Measurements from ENCODE around the gene ERICH6. TPM values are rescaled to one million over a fixed set of nuclear protein-coding genes. Genes with fewer than 3 reads are reported as not detected.

The ERICH6 gene
- total and polyA plus RNA-seq, 5 donors: 0.35 to 0.37 TPM; not detected in 3

DNA sequence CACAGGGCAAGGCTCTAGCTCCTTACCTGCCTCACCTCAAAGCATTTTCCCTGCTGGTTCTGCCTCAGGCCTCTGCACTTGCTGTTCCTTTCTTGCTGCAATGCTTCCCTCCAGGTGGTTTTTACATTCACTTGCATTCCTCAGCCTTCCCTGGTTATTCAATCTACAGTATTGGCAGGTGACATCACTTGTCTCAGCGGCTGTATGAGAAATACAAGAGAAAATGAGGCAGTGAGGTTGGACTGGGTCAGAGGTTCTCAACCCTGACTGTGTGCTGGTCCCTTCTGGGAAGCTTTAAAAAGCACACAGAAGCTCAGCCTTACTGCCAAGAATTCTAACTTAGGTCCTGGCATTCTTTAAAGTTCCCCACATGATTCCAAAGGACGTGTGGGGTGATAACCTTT is 32.6 kb upstream of the ERICH6 start:
- Histone ChIP-seq H3K9me3 (ENCODE audit: control insufficient read depth, low read length) (no peaks in the 10 kb centered on the region), H3K27me3 (ENCODE audit: control insufficient read depth, insufficient read depth) (no peaks in the 10 kb centered on the region), H3K27ac (ENCODE audit: low read length) (no peak overlapping the region), H3K4me1 (ENCODE audit: control insufficient read depth, insufficient read depth, low read length) (peaks cover 10% of the 10 kb centered on the region), H3K4me3 (ENCODE audit: low read length) (no peak overlapping the region)
- WGBS: 30% methylated on average over 2 of the region's 2 CpGs
- no peak for DNase-seq
- intact Hi-C loops (cut with DNase I): no loop called here
- ATAC-seq: no peak

DNA sequence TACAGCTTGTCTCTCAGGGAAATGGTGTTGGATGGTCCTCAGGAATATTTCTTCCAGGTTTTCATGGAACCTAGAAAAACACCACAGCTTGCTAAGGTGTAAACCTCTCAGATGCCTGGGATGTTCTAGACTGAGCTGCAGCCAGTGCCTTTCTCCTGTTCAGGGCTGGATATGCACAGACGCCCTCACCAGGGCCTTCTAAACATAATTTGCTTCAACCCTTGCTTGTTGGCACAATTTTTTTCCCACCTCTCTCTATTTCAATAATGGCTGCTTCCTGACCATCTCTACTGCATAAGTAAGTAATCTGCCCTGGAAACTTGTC is 31.0 kb upstream of the ERICH6 start:
- WGBS: 76% methylated on average over 1 of the region's 1 CpG
- DNase-seq: no peak
- H3K4me1 ChIP-seq (ENCODE audit: control insufficient read depth, insufficient read depth, low read length): peaks cover 10% of the 10 kb centered on the region

DNA sequence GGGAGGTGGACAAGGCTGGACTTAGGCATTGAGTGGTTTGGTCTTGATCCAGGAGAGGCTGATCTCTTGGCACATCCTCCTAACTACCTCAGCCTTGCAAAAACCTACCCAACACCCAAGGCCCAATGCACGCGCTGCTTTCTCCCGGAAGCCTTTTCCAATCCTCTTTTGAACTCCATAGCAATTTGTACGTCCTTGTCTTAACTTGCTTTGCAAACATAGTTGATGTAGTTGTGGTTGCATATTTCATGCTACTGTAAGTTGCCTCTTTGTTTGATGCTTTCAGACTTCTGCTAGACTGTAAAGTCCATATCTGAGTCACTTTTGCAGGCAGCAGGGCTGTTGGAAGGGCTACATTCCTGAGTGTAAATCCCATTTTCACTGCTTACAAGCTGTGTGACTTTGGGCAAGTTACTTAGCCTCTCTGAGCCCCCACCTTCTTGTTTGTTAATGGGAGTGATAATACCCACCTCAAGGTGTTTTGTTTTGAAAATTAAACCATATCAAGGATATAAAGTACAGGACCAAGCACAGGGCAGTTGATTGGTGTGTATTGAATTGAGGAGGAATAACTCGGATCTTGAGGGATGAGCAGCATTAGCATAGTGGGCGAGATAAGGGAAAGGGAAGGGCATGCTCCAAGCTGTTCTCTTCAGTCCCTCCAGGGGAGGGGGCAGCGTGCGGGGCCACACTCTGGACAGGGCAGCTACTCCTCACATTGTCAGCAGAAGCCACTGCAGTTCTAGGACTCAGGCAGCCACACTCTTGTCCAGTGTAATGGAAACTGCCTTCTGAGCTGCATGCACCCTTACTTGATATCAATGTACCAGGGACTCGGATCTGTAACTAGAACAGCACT is 30.4 kb upstream of the ERICH6 start:
- H3K27me3 ChIP-seq (ENCODE audit: control insufficient read depth, insufficient read depth): no peaks in the 10 kb centered on the region
- H3K9me3 ChIP-seq (ENCODE audit: control insufficient read depth, low read length): no peaks in the 10 kb centered on the region
- 76% methylated on average over 9 of the region's 9 CpGs for WGBS
- peaks cover 10% of the 10 kb centered on the region for H3K4me1 ChIP-seq (ENCODE audit: control insufficient read depth, insufficient read depth, low read length)
- no peak overlapping the region for H3K4me3 ChIP-seq (ENCODE audit: low read length)
- ATAC-seq: peak; percentile 22 to 37
- no peak for DNase-seq
- intact Hi-C loops (cut with DNase I): no loop called here
- H3K27ac ChIP-seq (ENCODE audit: low read length): no peak overlapping the region

More for the DNA sequence above, 31.0 kb upstream of the ERICH6 start:
- intact Hi-C loops (cut with DNase I): no loop called here
- H3K27ac ChIP-seq (ENCODE audit: low read length): no peak overlapping the region
- ATAC-seq: no peak
- no peak overlapping the region for H3K4me3 ChIP-seq (ENCODE audit: low read length)
- H3K27me3 ChIP-seq (ENCODE audit: control insufficient read depth, insufficient read depth): no peaks in the 10 kb centered on the region
- H3K9me3 ChIP-seq (ENCODE audit: control insufficient read depth, low read length): no peaks in the 10 kb centered on the region

DNA sequence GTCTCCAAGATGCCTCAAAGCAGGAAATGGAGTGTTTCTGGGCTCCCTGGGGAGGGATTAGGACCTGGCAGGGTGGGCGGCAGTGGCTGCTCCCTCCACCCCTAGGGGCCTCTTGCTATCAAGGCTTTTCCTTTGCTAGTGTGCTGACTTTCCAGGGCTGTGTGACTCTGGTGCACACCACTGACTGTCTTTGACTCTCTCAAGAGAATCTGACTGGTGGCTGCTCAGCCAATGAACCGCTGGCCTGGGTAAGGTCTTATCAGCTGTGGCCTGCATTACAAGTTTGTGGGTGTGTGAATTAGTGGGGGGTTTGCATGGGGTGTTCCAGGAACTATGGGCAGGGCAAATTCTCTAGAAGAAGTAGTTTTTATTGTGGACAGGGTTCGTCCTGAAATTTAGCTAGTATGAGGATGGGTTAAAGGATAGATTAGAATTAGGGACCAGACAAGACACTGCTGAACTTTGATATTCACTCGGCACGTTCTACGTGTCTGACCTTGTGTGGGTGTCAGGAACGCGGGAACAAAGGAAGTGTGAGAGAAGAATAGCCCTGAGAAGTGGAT is 29.7 kb upstream of the ERICH6 start:
- Histone ChIP-seq H3K9me3 (ENCODE audit: control insufficient read depth, low read length) (no peaks in the 10 kb centered on the region), H3K4me1 (ENCODE audit: control insufficient read depth, insufficient read depth, low read length) (peaks cover 10% of the 10 kb centered on the region), H3K27ac (ENCODE audit: low read length) (no peak overlapping the region), H3K4me3 (ENCODE audit: low read length) (no peak overlapping the region), H3K27me3 (ENCODE audit: control insufficient read depth, insufficient read depth) (no peaks in the 10 kb centered on the region)
- WGBS: 32% methylated on average over 8 of the region's 8 CpGs
- intact Hi-C loops (cut with DNase I): no loop called here
- no peak for DNase-seq
- ATAC-seq: peak; percentile 16 to 47

DNA sequence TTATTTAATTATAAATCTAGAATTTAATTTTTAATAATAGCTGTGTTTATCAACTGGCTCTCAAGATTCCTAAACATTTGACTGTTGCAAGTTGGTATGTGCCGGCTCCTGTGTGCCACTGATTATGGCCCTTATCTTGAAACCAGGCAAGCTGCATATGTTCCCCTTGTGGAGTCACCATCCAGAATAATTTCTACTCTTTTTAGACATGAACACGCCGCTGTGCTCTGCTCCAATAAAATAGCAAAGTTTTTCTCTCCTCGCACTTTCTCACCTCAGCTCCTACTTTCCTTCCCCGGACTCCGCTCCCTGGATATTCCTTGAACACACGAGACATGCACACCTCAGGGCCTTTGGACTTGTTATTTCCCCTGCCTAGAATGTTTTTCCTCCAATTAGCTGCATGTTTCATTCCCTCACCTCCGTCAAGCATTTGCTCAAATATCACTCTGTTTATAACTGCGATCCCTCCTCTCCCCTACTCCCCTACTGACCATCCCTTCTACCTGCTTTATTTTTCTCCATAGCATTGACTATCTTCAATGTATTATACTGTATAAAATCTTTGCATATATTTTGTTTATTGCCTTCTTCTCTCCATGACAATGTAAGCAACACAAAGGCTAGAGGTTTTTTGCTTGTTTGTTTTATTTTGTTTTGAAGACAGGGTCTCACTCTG is 26.1 kb upstream of the ERICH6 start:
- 70% methylated on average over 9 of the region's 9 CpGs for WGBS
- H3K9me3 ChIP-seq (ENCODE audit: control insufficient read depth, low read length): no peaks in the 10 kb centered on the region
- H3K4me1 ChIP-seq (ENCODE audit: control insufficient read depth, insufficient read depth, low read length): peaks cover 8% of the 10 kb centered on the region
- H3K27ac ChIP-seq (ENCODE audit: low read length): no peak overlapping the region
- no peak overlapping the region for H3K4me3 ChIP-seq (ENCODE audit: low read length)
- no peak for ATAC-seq
- intact Hi-C loops (cut with DNase I): loop anchor here in 3 of 4 donors (10.0 kb wide), 2 partner anchors 55 to 415 kb away; no protein-coding TSS in a partner anchor
- no peak for DNase-seq
- no peaks in the 10 kb centered on the region for H3K27me3 ChIP-seq (ENCODE audit: control insufficient read depth, insufficient read depth)

DNA sequence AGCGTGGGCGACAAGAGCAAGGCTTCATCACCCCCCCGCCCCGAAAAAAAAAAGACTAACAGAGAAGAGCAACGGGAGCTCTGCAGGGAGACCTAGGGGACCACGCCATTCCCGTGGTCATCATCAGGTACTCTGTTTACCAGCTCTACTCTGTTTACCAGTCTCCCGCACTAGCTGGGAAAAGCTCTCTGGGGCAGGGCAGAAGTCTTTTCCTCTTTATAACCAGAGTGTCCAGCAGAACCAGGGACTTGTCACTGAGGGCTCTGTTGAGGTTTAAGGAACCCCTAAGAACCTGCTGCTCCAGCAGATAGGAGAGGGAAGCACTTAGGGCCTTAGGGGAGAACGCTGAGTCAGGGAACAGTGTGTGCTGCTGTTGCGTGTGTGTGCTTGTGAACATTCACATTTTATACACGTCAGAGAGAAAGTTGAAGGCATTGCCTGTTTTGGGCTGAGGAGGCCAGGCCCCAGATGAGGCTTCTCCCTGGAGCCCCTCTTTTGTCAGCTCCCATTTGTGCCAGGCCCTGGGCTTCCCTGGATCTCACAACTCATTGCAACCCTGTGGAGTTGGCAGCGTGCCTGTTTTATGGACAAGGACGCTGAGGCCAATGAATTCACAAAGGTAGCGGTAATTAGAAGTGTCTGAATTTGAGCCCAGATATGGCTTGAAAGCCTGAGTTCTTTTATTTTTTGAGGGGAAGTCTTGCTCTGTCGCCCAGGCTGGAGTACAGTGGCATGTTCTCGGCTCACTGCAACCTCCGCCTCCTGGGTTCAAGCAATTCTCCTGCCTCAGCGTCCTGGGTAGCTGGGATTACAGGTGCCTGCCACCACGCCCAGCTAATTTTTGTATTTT is 24.2 kb upstream of the ERICH6 start:
- Histone ChIP-seq H3K27me3 (ENCODE audit: control insufficient read depth, insufficient read depth) (no peaks in the 10 kb centered on the region), H3K4me3 (ENCODE audit: low read length) (no peak overlapping the region), H3K27ac (ENCODE audit: low read length) (no peak overlapping the region), H3K9me3 (ENCODE audit: control insufficient read depth, low read length) (no peaks in the 10 kb centered on the region), H3K4me1 (ENCODE audit: control insufficient read depth, insufficient read depth, low read length) (peaks cover 4% of the 10 kb centered on the region)
- WGBS: 86% methylated on average over 19 of the region's 19 CpGs
- intact Hi-C loops (cut with DNase I): loop anchor here in 3 of 4 donors (10.0 kb wide), 2 partner anchors 57 to 417 kb away; no protein-coding TSS in a partner anchor
- peak; percentile 81 to 83 for ATAC-seq
- peak in 2 of 3 donors; percentile 29 to 52 for DNase-seq

DNA sequence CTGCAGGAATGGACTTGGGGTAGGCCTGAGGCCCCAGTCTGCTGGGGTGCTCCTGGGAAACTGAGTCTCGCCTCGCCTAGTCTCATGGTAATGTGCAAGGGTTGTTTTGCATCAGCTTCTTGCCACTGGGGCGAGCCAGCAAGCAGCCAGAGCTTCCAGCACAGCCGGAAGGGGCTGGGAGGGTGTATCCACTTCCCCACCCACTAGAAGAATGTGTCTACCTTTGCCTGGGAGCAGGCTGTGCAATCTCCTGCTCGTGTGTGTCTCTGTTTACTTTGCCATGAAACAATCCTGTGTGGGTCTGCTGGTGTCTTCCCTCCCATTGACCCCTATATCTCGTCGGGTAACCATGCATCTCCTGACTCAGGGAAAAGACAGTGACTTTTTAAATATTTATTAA is 21.8 kb upstream of the ERICH6 start:
- WGBS: 88% methylated on average over 7 of the region's 7 CpGs
- ATAC-seq (no peak), DNase-seq (no peak)
- Histone ChIP-seq H3K27ac (ENCODE audit: low read length) (no peak overlapping the region), H3K9me3 (ENCODE audit: control insufficient read depth, low read length) (no peaks in the 10 kb centered on the region), H3K4me3 (ENCODE audit: low read length) (no peak overlapping the region), H3K27me3 (ENCODE audit: control insufficient read depth, insufficient read depth) (no peaks in the 10 kb centered on the region), H3K4me1 (ENCODE audit: control insufficient read depth, insufficient read depth, low read length) (peaks cover 4% of the 10 kb centered on the region)
- intact Hi-C loops (cut with DNase I): loop anchor here in 3 of 4 donors (10.0 kb wide), 2 partner anchors 59 to 419 kb away; no protein-coding TSS in a partner anchor

DNA sequence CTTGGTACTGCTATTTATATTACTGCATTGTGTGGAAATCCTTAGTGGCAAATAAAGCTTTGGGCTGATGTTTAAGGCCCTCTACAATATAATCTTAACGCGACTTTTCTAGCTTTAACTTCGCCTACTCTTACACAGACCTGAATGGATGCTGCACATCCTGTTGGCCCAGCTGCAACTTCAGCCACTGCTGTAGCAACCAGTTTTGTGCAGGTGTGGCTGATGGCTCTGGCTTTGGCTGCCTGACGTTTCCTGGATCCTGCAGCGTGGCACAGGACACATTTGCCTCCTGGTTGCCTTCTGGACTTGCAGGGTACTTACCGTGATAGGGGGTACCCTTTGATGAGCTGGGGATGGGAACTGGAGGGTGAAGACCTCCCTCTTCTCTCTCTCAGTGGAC is 20.2 kb upstream of the ERICH6 start:
- intact Hi-C loops (cut with DNase I): loop anchor here (5.0 to 10.0 kb wide), 5 partner anchors 61 to 423 kb away; no protein-coding TSS in a partner anchor
- Histone ChIP-seq H3K27ac (ENCODE audit: low read length) (no peak overlapping the region), H3K9me3 (ENCODE audit: control insufficient read depth, low read length) (no peaks in the 10 kb centered on the region), H3K27me3 (ENCODE audit: control insufficient read depth, insufficient read depth) (no peaks in the 10 kb centered on the region), H3K4me1 (ENCODE audit: control insufficient read depth, insufficient read depth, low read length) (peaks cover 4% of the 10 kb centered on the region), H3K4me3 (ENCODE audit: low read length) (no peak overlapping the region)
- DNase-seq (no peak), ATAC-seq (no peak)
- WGBS: 74% methylated on average over 6 of the region's 6 CpGs

DNA sequence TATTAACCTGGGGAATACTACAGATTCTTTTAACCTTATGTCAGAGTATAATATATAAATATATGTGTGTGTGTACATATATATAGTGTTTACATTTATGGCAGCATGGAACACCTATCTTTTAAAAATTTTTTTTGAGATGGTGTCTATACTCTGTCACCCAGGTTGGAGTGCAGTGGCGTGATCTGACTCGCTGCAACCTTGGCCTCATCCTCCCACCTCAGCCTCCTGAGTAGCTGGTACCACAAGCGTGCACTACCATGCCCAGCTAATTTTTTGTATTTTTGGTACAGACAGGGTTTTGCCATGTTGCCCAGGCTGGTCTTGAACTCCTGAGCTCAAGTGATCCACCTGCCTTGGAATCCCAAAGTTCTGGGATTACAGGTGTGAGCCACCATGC is 18.5 kb upstream of the ERICH6 start:
- intact Hi-C loops (cut with DNase I): loop anchor here (5.0 to 10.0 kb wide), 5 partner anchors 63 to 425 kb away; no protein-coding TSS in a partner anchor
- Histone ChIP-seq H3K4me1 (ENCODE audit: control insufficient read depth, insufficient read depth, low read length) (no peaks in the 10 kb centered on the region), H3K9me3 (ENCODE audit: control insufficient read depth, low read length) (no peaks in the 10 kb centered on the region), H3K4me3 (ENCODE audit: low read length) (no peak overlapping the region), H3K27ac (ENCODE audit: low read length) (no peak overlapping the region), H3K27me3 (ENCODE audit: control insufficient read depth, insufficient read depth) (no peaks in the 10 kb centered on the region)
- ATAC-seq (no peak), DNase-seq (no peak)
- WGBS: 93% methylated on average over 3 of the region's 3 CpGs

DNA sequence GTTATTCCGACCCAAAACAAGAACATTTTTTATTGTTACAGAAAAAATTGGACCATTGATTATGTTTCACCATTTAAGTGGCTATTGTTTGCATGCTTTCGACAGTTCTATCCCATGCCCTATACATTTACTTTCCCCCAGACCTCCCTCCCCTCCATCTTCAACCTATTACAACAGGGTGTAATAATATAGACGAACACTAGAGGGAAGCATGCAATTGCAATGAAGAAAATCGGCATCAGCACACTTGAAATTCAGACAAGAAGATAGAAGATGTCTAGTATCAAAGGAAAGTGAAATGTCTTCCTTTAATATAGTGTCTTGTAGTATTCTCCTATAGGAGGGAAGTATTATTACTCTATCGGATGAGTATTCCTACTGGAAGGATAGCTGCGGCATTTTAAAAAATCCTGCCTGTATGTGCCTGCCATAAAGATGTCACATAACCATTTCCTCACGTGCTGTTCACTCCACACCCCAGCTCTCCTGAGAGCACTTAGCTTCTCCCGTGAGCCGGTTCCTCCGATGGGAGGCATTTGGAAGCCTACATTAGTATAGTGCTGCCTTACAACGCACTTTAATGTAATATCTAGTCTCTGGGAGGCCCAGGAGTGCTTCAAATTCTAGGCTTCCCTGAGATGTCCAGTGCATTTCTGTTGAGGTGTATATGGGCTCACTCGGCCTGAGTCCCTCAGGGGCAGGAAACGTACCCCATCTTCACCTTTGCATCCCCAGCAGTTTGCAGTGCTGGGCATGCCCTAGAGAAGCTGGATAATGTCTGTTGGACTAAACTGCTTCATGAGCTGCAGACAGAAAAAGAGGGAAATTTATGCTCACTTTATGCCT is 17.8 kb upstream of the ERICH6 start:
- Histone ChIP-seq H3K27me3 (ENCODE audit: control insufficient read depth, insufficient read depth) (no peaks in the 10 kb centered on the region), H3K27ac (ENCODE audit: low read length) (no peak overlapping the region), H3K4me1 (ENCODE audit: control insufficient read depth, insufficient read depth, low read length) (no peaks in the 10 kb centered on the region), H3K4me3 (ENCODE audit: low read length) (no peak overlapping the region), H3K9me3 (ENCODE audit: control insufficient read depth, low read length) (no peaks in the 10 kb centered on the region)
- DNase-seq: no peak
- WGBS: 16% methylated on average over 13 of the region's 13 CpGs
- intact Hi-C loops (cut with DNase I): loop anchor here (2.0 to 10.0 kb wide), 6 partner anchors 63 to 426 kb away; no protein-coding TSS in a partner anchor
- ATAC-seq: peak; percentile 26 to 76

All from right cardiac atrium (tissue), 5 donors.